Uterus (tissue), 4 donors: ENCODE measurements around the gene SETD6. TPM values are rescaled to one million over a fixed set of nuclear protein-coding genes. Genes with fewer than 3 reads are reported as not detected.

Source experiments
- DNase-seq, 2 donors: peaks; one replicate each; pipeline ENCODE4 v3.0.0-alpha.2; 2019 to 2020
- H3K27ac ChIP-seq, 2 donors: fragments of 200-600 bp; sonication (generic); 1 replicate in 1 of 2; 2 replicates in 1 of 2; pipeline ENCODE4 v1.5.1; 2016 to 2018
- H3K27me3 ChIP-seq, 2 donors: fragments of 200-600 bp; sonication (generic); one replicate each; pipeline ENCODE4 v1.5.1; 2018 to 2019; ENCODE audit warnings: control low read depth in 1 of 2
- H3K36me3 ChIP-seq, 2 donors: fragments of 200-600 bp; sonication (generic); one replicate each; pipeline ENCODE4 v1.5.1; 2019; ENCODE audit warnings: control low read depth in 1 of 2
- H3K4me1 ChIP-seq, 2 donors: fragments of 200-600 bp; sonication (generic); one replicate each; pipeline ENCODE4 v1.5.1; 2018 to 2019; ENCODE audit warnings: control low read depth in 1 of 2
- H3K4me3 ChIP-seq, 2 donors: fragments of 200-600 bp; sonication (generic); 1 replicate in 1 of 2; 2 replicates in 1 of 2; pipeline ENCODE4 v1.5.1; 2018 to 2019; ENCODE audit warnings: mild to moderate bottlenecking in 1 of 2
- H3K9me3 ChIP-seq, 2 donors: fragments of 200-600 bp; sonication (generic); one replicate each; pipeline ENCODE4 v1.5.1; 2019; ENCODE audit warnings: control low read depth in 1 of 2
- CTCF ChIP-seq, 4 experiments: fragments of 200-600 bp in 2 of 4; fragments of 450-650 bp in 2 of 4; sonication (generic) in 2 of 4; IDR thresholded peaks; one replicate each; pipeline ENCODE4 v1.5.1; 2016 to 2019; ENCODE audit warnings: antibody characterized with exemption in 4 of 4, mild to moderate bottlenecking in 2 of 4, moderate library complexity in 1 of 4
- POLR2A ChIP-seq, 2 donors: fragments of 450-650 bp; IDR thresholded peaks; one replicate each; pipeline ENCODE4 v1.6.1; 2016; ENCODE audit warnings: antibody characterized with exemption in 2 of 2, mild to moderate bottlenecking in 1 of 2, moderate library complexity in 1 of 2
- intact Hi-C: fragments of 100-400 bp; cut with DNase I; formaldehyde crosslinking; loops from one replicate; pipeline ENCODE4 v1.15.1; 2023; ENCODE audit warnings: low total_unique reads
- total RNA-seq, 4 donors: library from RNA; depleted of rRNA in 3 of 4; stranded (reverse); fragments of >200 nt in 3 of 4; gene quantifications; one replicate each; pipeline versions ENCODE4 v1.1.0 to v1.2.4, GENCODE V29; 2014 to 2023
- donor health status: DM: yes; HTN: yes; CAD: no.

SETD6 gene
- total RNA-seq, 4 donors from 2014 or later: 22.4 to 157 (median 43.0) TPM

- Histone ChIP-seq H3K27me3 (no peaks in the 10 kb centered on the region), H3K36me3 (no peaks in the 10 kb centered on the region), H3K27ac (no peak overlapping the region), H3K4me1 (no peaks in the 10 kb centered on the region), H3K4me3 (no peak overlapping the region), H3K9me3 (no peaks in the 10 kb centered on the region)
- no peak for DNase-seq
- TF ChIP-seq POLR2A (IDR thresholded peaks at IDR 0.05) (no peak), CTCF (IDR thresholded peaks at IDR 0.05) (no peak)
- intact Hi-C loops: no loop called here
Measured at GRCh38 chr16:58542291-58542690, 27.0 kb downstream of the SETD6 start.

GRCh38 chr16:58543685-58544084 lies 28.4 kb downstream of the SETD6 start:
- Histone ChIP-seq H3K27me3 (no peaks in the 10 kb centered on the region), H3K27ac (no peak overlapping the region), H3K9me3 (no peaks in the 10 kb centered on the region), H3K4me1 (no peaks in the 10 kb centered on the region), H3K4me3 (no peak overlapping the region), H3K36me3 (no peaks in the 10 kb centered on the region)
- intact Hi-C loops: no loop called here
- TF ChIP-seq POLR2A (IDR thresholded peaks at IDR 0.05) (no peak), CTCF (IDR thresholded peaks at IDR 0.05) (no peak)
- no peak for DNase-seq

GRCh38 chr16:58548378-58548777 lies 33.1 kb downstream of the SETD6 start:
- H3K4me1 ChIP-seq: no peaks in the 10 kb centered on the region
- no peak overlapping the region for H3K27ac ChIP-seq
- H3K9me3 ChIP-seq: no peaks in the 10 kb centered on the region
- intact Hi-C loops: no loop called here
- no peaks in the 10 kb centered on the region for H3K27me3 ChIP-seq
- TF ChIP-seq POLR2A (IDR thresholded peaks at IDR 0.05) (no peak), CTCF (IDR thresholded peaks at IDR 0.05) (no peak)
- no peak for DNase-seq
- H3K36me3 ChIP-seq: no peaks in the 10 kb centered on the region
- no peak overlapping the region for H3K4me3 ChIP-seq

GRCh38 chr16:58551496-58551895 lies 36.2 kb downstream of the SETD6 start:
- Histone ChIP-seq H3K4me1 (no peaks in the 10 kb centered on the region), H3K9me3 (no peaks in the 10 kb centered on the region), H3K36me3 (no peaks in the 10 kb centered on the region), H3K27ac (no peak overlapping the region), H3K27me3 (no peaks in the 10 kb centered on the region), H3K4me3 (no peak overlapping the region)
- intact Hi-C loops: no loop called here
- TF ChIP-seq POLR2A (IDR thresholded peaks at IDR 0.05) (no peak), CTCF (IDR thresholded peaks at IDR 0.05) (no peak)
- DNase-seq: no peak

- Histone ChIP-seq H3K4me1 (no peaks in the 10 kb centered on the region), H3K9me3 (no peaks in the 10 kb centered on the region), H3K27ac (no peak overlapping the region), H3K4me3 (no peak overlapping the region), H3K27me3 (no peaks in the 10 kb centered on the region), H3K36me3 (no peaks in the 10 kb centered on the region)
- no peak for DNase-seq
- intact Hi-C loops: no loop called here
- TF ChIP-seq CTCF (IDR thresholded peaks at IDR 0.05) (no peak), POLR2A (IDR thresholded peaks at IDR 0.05) (no peak)
Measured at GRCh38 chr16:58556678-58557077, 41.4 kb downstream of the SETD6 start.
